ENCODE measurements around the gene LARP4B.
"Not testable (repeated sequence)": the region's sequence is repeated elsewhere in the genome, so short reads cannot be mapped to it uniquely, and the experiment has no call there.

The LARP4B gene

GRCh38 chr10:770048-770712, 161.3 kb downstream of the LARP4B start:
- DNase-seq (ENCODE audit: low read depth, low spot score): not testable (repeated sequence)

GRCh38 chr10:767794-768193, 163.7 kb downstream of the LARP4B start:
- DNase-seq (ENCODE audit: low read depth, low spot score): no peak

- DNase-seq (ENCODE audit: low read depth, low spot score): no peak
Measured at GRCh38 chr10:767211-767610, 164.3 kb downstream of the LARP4B start.

- DNase-seq (ENCODE audit: low read depth, low spot score): no peak
Measured at GRCh38 chr10:761376-761775, 170.1 kb downstream of the LARP4B start.

- DNase-seq (ENCODE audit: low read depth, low spot score): no peak
Measured at GRCh38 chr10:760622-761021, 170.9 kb downstream of the LARP4B start.

GRCh38 chr10:759898-760477, 171.5 kb downstream of the LARP4B start:
- no peak for DNase-seq (ENCODE audit: low read depth, low spot score)

Data from astrocyte of the hippocampus (primary cell).